Testis (tissue), 2 donors: Measurements from ENCODE around the gene RIC1.

Experiments used
- CTCF ChIP-seq, 3 experiments: fragments of 450-650 bp in 2 of 3; fragments of 200-600 bp in 1 of 3; sonication (generic) in 1 of 3; IDR thresholded peaks; one replicate each; pipeline ENCODE4 v1.5.1; 2016 to 2019; ENCODE audit warnings: antibody characterized with exemption in 3 of 3, mild to moderate bottlenecking in 2 of 3, moderate library complexity in 1 of 3
- POLR2A ChIP-seq: fragments of 450-650 bp; IDR thresholded peaks from one replicate; pipeline ENCODE4 v1.6.1; 2017; ENCODE audit warnings: antibody characterized with exemption, mild to moderate bottlenecking, moderate library complexity

DNA sequence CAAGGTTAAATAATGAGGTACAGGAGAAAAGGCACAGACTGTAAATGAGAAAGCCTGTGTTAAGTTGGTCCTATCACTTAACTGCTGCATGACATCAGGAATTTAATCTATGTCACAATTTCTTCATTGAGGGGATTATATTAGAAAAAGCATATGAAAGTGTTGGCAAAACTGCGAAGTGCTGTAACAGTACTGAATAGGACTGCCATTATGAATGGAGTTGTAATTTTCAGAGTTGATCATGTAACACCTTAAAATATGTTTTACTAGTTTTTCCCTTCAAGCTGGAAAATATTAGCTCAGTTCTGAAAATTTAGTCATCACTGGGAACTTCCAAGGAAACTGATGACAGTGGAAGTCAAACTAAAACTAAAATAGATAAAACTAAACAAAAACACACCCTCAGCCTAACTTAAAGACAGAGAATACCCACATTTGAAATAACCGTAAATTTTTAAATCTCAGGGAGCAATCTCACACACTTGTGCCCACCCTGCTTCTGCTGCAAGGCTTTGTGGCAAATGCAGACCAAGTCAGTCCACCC, 158.9 kb downstream of the RIC1 start:
- TF ChIP-seq CTCF (IDR thresholded peaks at IDR 0.05) (no peak), POLR2A (no peak)
